Panc1 (cell line): Measurements from ENCODE around the gene LMF1. TPM values are rescaled to one million over a fixed set of nuclear protein-coding genes. Genes with fewer than 3 reads are reported as not detected.

Experiments used
- ATAC-seq: fragments of 200-7000 bp; cut with Tn5 transposase; 2 replicates; pipeline ENCODE4 v1.9.1; 2020; ENCODE audit warnings: mild to moderate bottlenecking, moderate library complexity
- BruUV-seq: library from RNA; stranded (reverse); fragments of 400-500 nt; replicated peaks from 2 replicates; lab custom pipeline; 2021; lab: Mats Ljungman, UMichigan
- CTCF ChIA-PET: fragments of 300-600 bp; sonication (Branson Sonifier 250); formaldehyde crosslinking; loops from one replicate; lab custom pipeline; 2022; ENCODE audit warnings: antibody characterized with exemption; lab: Charles Lee
- POLR2A ChIA-PET: fragments of 300-600 bp; sonication (Branson Sonifier 250); formaldehyde crosslinking; loops from one replicate; lab custom pipeline; 2022; ENCODE audit warnings: antibody characterized with exemption; lab: Charles Lee
- DNase-seq: peaks from one replicate; pipeline ENCODE4 v3.0.0-alpha.2; 2010; ENCODE audit warnings: low read depth, low spot score
- H3K27ac ChIP-seq: 2 replicates; pipeline ENCODE4 v1.5.1; 2011; ENCODE audit warnings: mild to moderate bottlenecking, low read length, inconsistent platforms
- H3K27me3 ChIP-seq: fragments of 200-500 bp; sonication (Bioruptor generic); 2 replicates; pipeline ENCODE4 v1.6.0; 2014; ENCODE audit warnings: low read length, inconsistent platforms; ENCODE audit not compliant: control insufficient read depth, insufficient read depth
- H3K36me3 ChIP-seq: fragments of 200-500 bp; sonication (Bioruptor generic); 2 replicates; pipeline ENCODE4 v1.5.1; 2014; ENCODE audit warnings: inconsistent platforms, mild to moderate bottlenecking, low read length, moderate library complexity; ENCODE audit not compliant: control insufficient read depth, insufficient read depth
- H3K4me1 ChIP-seq: 2 replicates; pipeline ENCODE4 v1.5.1; 2011; ENCODE audit warnings: inconsistent platforms, mild to moderate bottlenecking, low read length, moderate library complexity; ENCODE audit not compliant: control insufficient read depth, insufficient read depth
- H3K4me3 ChIP-seq, 2 experiments: 2 replicates each; pipeline ENCODE4 v1.5.1; 2011 to 2012; ENCODE audit warnings: low read depth in 2 of 2, low read length in 2 of 2, mild to moderate bottlenecking in 2 of 2, inconsistent platforms in 1 of 2, moderate library complexity in 1 of 2
- H3K9me3 ChIP-seq: fragments of 200-500 bp; sonication (Bioruptor generic); 2 replicates; pipeline ENCODE4 v1.5.1; 2014; ENCODE audit warnings: low read depth, mild to moderate bottlenecking, inconsistent platforms, low read length, moderate library complexity; ENCODE audit not compliant: control insufficient read depth, insufficient read depth
- POLR2AphosphoS5 ChIP-seq: IDR thresholded peaks from 2 replicates; pipeline ENCODE4 v1.6.1; 2012; ENCODE audit warnings: mild to moderate bottlenecking, low read depth, low read length, moderate library complexity
- SIN3A ChIP-seq: IDR thresholded peaks from 2 replicates; pipeline ENCODE4 v1.6.1; 2012; ENCODE audit warnings: low read depth, mild to moderate bottlenecking, low read length, moderate library complexity, borderline replicate concordance; ENCODE audit not compliant: insufficient read depth
- TCF7L2 ChIP-seq: IDR thresholded peaks from 2 replicates; pipeline ENCODE4 v1.6.1; 2011; ENCODE audit warnings: mild to moderate bottlenecking, low read depth, low read length, inconsistent platforms
- in situ Hi-C: cut with HindIII; loops from 2 replicates; pipeline ENCODE4 v1.10.0; 2016; ENCODE audit warnings: low sequenced_read_pairs, low pct_unique_long_range_greater_than_20kb
- intact Hi-C: fragments of 100-400 bp; cut with micrococcal nuclease; formaldehyde crosslinking; loops from one replicate; pipeline ENCODE4 v1.10.0; 2022; ENCODE audit not compliant: unreplicated experiment
- total RNA-seq: library from RNA; stranded (reverse); gene quantifications from one replicate; pipeline ENCODE4 v1.2.1, GENCODE V29; 2021; ENCODE audit not compliant: unreplicated experiment
- TF ChIP-seq, protein P1 (sequence below): fragments of 450-650 bp; IDR thresholded peaks from 2 replicates; pipeline ENCODE4 v1.5.1; 2017; ENCODE audit warnings: mild to moderate bottlenecking
- TF ChIP-seq, protein P2 (sequence below), 2 experiments: IDR thresholded peaks; 2 replicates each; pipeline ENCODE4 v1.6.1; 2011 to 2012; ENCODE audit warnings: low read depth in 2 of 2, control low read depth in 1 of 2, low read length in 1 of 2, mild to moderate bottlenecking in 1 of 2, moderate library complexity in 1 of 2; ENCODE audit not compliant: insufficient read depth in 1 of 2

Gene LMF1
- total RNA-seq, 1 experiment from 2014 or later = 24.3 TPM

DNA sequence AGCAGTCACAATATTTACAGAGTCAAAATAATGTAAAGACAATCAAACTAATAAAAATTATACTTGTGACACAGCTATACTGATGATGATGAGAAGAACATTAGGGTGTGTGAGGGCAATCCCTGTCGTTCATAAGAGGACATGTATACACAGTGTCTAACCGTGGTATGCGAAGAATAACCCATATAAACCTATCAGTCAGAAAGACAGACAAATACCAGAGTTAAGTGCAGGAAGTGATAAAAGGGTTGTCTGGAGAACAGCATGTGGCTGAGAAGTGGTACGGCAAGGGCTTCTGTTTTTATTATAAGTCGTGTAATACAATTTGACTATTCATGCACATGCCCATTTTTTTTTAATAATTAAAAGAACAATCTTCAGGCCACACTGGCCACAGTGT lies 46.7 kb downstream of the LMF1 start:
- H3K27ac ChIP-seq = no peak overlapping the region
- POLR2A ChIA-PET = no interaction called here
- H3K4me3 ChIP-seq = no peak overlapping the region
- TF ChIP-seq TCF7L2 (no peak), SIN3A (no peak)
- TF ChIP-seq, protein P1, sequence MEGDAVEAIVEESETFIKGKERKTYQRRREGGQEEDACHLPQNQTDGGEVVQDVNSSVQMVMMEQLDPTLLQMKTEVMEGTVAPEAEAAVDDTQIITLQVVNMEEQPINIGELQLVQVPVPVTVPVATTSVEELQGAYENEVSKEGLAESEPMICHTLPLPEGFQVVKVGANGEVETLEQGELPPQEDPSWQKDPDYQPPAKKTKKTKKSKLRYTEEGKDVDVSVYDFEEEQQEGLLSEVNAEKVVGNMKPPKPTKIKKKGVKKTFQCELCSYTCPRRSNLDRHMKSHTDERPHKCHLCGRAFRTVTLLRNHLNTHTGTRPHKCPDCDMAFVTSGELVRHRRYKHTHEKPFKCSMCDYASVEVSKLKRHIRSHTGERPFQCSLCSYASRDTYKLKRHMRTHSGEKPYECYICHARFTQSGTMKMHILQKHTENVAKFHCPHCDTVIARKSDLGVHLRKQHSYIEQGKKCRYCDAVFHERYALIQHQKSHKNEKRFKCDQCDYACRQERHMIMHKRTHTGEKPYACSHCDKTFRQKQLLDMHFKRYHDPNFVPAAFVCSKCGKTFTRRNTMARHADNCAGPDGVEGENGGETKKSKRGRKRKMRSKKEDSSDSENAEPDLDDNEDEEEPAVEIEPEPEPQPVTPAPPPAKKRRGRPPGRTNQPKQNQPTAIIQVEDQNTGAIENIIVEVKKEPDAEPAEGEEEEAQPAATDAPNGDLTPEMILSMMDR = no peak
- TF ChIP-seq, protein P2, sequence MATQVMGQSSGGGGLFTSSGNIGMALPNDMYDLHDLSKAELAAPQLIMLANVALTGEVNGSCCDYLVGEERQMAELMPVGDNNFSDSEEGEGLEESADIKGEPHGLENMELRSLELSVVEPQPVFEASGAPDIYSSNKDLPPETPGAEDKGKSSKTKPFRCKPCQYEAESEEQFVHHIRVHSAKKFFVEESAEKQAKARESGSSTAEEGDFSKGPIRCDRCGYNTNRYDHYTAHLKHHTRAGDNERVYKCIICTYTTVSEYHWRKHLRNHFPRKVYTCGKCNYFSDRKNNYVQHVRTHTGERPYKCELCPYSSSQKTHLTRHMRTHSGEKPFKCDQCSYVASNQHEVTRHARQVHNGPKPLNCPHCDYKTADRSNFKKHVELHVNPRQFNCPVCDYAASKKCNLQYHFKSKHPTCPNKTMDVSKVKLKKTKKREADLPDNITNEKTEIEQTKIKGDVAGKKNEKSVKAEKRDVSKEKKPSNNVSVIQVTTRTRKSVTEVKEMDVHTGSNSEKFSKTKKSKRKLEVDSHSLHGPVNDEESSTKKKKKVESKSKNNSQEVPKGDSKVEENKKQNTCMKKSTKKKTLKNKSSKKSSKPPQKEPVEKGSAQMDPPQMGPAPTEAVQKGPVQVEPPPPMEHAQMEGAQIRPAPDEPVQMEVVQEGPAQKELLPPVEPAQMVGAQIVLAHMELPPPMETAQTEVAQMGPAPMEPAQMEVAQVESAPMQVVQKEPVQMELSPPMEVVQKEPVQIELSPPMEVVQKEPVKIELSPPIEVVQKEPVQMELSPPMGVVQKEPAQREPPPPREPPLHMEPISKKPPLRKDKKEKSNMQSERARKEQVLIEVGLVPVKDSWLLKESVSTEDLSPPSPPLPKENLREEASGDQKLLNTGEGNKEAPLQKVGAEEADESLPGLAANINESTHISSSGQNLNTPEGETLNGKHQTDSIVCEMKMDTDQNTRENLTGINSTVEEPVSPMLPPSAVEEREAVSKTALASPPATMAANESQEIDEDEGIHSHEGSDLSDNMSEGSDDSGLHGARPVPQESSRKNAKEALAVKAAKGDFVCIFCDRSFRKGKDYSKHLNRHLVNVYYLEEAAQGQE (IDR thresholded peaks at IDR 0.05; ENCODE audit: insufficient read depth in 1 of 2, low read depth in 2 of 2, low read length in 1 of 2) = no peak
- no TSS peak for BruUV-seq
- no peak for ATAC-seq
- intact Hi-C loops (no loop called here), in situ Hi-C loops (no loop called here)
- no peaks in the 10 kb centered on the region for H3K36me3 ChIP-seq
- no peak for DNase-seq
- no peaks in the 10 kb centered on the region for H3K27me3 ChIP-seq
- CTCF ChIA-PET = no interaction called here
- H3K9me3 ChIP-seq = no peaks in the 10 kb centered on the region
- no peaks in the 10 kb centered on the region for H3K4me1 ChIP-seq

DNA sequence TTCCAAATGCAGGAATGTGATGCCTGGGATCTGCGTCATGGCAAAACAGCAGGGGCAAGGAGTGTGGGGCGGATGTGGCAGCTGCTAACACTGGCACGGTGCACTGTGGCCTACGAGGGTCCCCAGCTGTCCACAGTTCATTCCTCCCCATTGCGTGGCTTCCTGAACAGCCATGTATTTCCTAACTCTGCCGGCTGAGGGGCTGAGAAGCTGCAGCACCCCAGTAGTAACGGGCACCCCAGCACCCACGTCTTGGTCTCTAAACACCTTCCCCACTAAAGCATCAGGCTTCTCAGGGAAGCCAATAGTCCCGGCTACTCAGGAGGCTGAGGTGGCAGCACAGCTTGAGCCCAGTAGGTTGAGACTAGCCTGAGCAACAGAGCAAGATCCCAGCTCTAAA lies 47.6 kb downstream of the LMF1 start:
- Histone ChIP-seq H3K36me3 (no peaks in the 10 kb centered on the region), H3K4me3 (no peak overlapping the region), H3K4me1 (no peaks in the 10 kb centered on the region), H3K9me3 (no peaks in the 10 kb centered on the region), H3K27me3 (no peaks in the 10 kb centered on the region), H3K27ac (no peak overlapping the region)
- POLR2A ChIA-PET = no interaction called here
- BruUV-seq = no TSS peak
- no peak for ATAC-seq
- TF ChIP-seq, protein P1 = no peak
- TF ChIP-seq TCF7L2 = no peak
- TF ChIP-seq, protein P2 (IDR thresholded peaks at IDR 0.05; ENCODE audit: insufficient read depth in 1 of 2, low read depth in 2 of 2, low read length in 1 of 2) = no peak
- TF ChIP-seq POLR2AphosphoS5 = no peak
- no peak for TF ChIP-seq SIN3A
- DNase-seq = no peak
- in situ Hi-C loops (no loop called here), intact Hi-C loops (no loop called here)
- CTCF ChIA-PET = no interaction called here
